ENCODE data around the gene FARP1. TPM values are rescaled to one million over a fixed set of nuclear protein-coding genes. Genes with fewer than 3 reads are reported as not detected.

The FARP1 gene
- total RNA-seq, 1 experiment from 2014 or later, result 5.0 TPM

GRCh38 chr13:98141091-98141490 lies 1.8 kb upstream of the FARP1 start:
- no peak for DNase-seq (ENCODE audit: low read depth)

- no peak for DNase-seq (ENCODE audit: low read depth)
Observed at GRCh38 chr13:98141509-98142379, 1.1 kb upstream of the FARP1 start.

GRCh38 chr13:98143157-98143553 lies 261 bp downstream of the FARP1 start:
- DNase-seq (ENCODE audit: low read depth), result no peak

GRCh38 chr13:98143601-98144026 lies 720 bp downstream of the FARP1 start:
- DNase-seq (ENCODE audit: low read depth), result peak; percentile 15

- DNase-seq (ENCODE audit: low read depth), result peak; percentile 37
Observed at GRCh38 chr13:98144027-98144741, 1.3 kb downstream of the FARP1 start.

- peak; percentile 56 for DNase-seq (ENCODE audit: low read depth)
Observed at GRCh38 chr13:98144801-98145350, 2.0 kb downstream of the FARP1 start.

- no peak for DNase-seq (ENCODE audit: low read depth)
Observed at GRCh38 chr13:98147521-98147920, 4.6 kb downstream of the FARP1 start.

- no peak for DNase-seq (ENCODE audit: low read depth)
Observed at GRCh38 chr13:98150832-98151479, 8.1 kb downstream of the FARP1 start.

- peak; percentile 55 for DNase-seq (ENCODE audit: low read depth)
Observed at GRCh38 chr13:98155475-98156109, 12.7 kb downstream of the FARP1 start.

GRCh38 chr13:98156259-98156658 lies 13.4 kb downstream of the FARP1 start:
- no peak for DNase-seq (ENCODE audit: low read depth)

GRCh38 chr13:98157188-98157587 lies 14.3 kb downstream of the FARP1 start:
- DNase-seq (ENCODE audit: low read depth), result no peak

GRCh38 chr13:98157609-98158008 lies 14.7 kb downstream of the FARP1 start:
- DNase-seq (ENCODE audit: low read depth), result no peak

- no peak for DNase-seq (ENCODE audit: low read depth)
Observed at GRCh38 chr13:98158172-98158899, 15.4 kb downstream of the FARP1 start.

GRCh38 chr13:98162935-98163334 lies 20.0 kb downstream of the FARP1 start:
- DNase-seq (ENCODE audit: low read depth), result no peak

GRCh38 chr13:98169331-98169730 lies 26.4 kb downstream of the FARP1 start:
- DNase-seq (ENCODE audit: low read depth), result no peak

- peak; percentile 41 for DNase-seq (ENCODE audit: low read depth)
Observed at GRCh38 chr13:98171900-98172589, 29.2 kb downstream of the FARP1 start.

GRCh38 chr13:98172590-98173422 lies 29.9 kb downstream of the FARP1 start:
- DNase-seq (ENCODE audit: low read depth), result no peak

GRCh38 chr13:98173431-98174152 lies 30.7 kb downstream of the FARP1 start:
- DNase-seq (ENCODE audit: low read depth), result peak; percentile 35

GRCh38 chr13:98174307-98174706 lies 31.4 kb downstream of the FARP1 start:
- DNase-seq (ENCODE audit: low read depth), result no peak
